BJ (cell line): ENCODE results near the gene FOLR1. TPM values are rescaled to one million over a fixed set of nuclear protein-coding genes. Genes with fewer than 3 reads are reported as not detected.
"Not testable (repeated sequence)": the region's sequence is repeated elsewhere in the genome, so short reads cannot be mapped to it uniquely, and the experiment has no call there.

Experiments used
- CTCF ChIA-PET: fragments of 350-600 bp; formaldehyde crosslinking; extraction: SDS; loops from one replicate; lab custom pipeline; 2021; ENCODE audit warnings: antibody characterized with exemption, inconsistent platforms; lab: Yijun Ruan, JAX
- POLR2A ChIA-PET: fragments of 300-600 bp; sonication (Branson Sonifier 250); formaldehyde crosslinking; extraction: SDS; loops from one replicate; lab custom pipeline; 2021; ENCODE audit warnings: antibody characterized with exemption; lab: Charles Lee
- DNase-seq: peaks from one replicate; pipeline ENCODE4 v3.0.0-alpha.2; 2011; ENCODE audit warnings: low read depth
- H3K27me3 ChIP-seq: 2 replicates; pipeline ENCODE4 v1.6.0; 2011; ENCODE audit warnings: low read length; ENCODE audit not compliant: control insufficient read depth, insufficient read depth
- H3K36me3 ChIP-seq: 2 replicates; pipeline ENCODE4 v1.5.1; 2011; ENCODE audit warnings: low read length; ENCODE audit not compliant: control insufficient read depth, insufficient read depth
- H3K4me3 ChIP-seq: 2 replicates; pipeline ENCODE4 v1.5.1; 2011; ENCODE audit warnings: low read depth, mild to moderate bottlenecking, control low read depth, low read length
- polyA plus RNA-seq: library from polyadenylated mRNA; depleted of rRNA; stranded (reverse); fragments of >200 nt; gene quantifications from 2 replicates; pipeline ENCODE4 v1.2.3, GENCODE V29; 2011
- TF ChIP-seq, protein P1 (sequence below): IDR thresholded peaks from 2 replicates; pipeline ENCODE4 v1.5.1; 2011; ENCODE audit warnings: low read depth, mild to moderate bottlenecking, control low read depth, inconsistent platforms, low read length, moderate library complexity; ENCODE audit not compliant: insufficient read depth

FOLR1 gene
- polyA plus RNA-seq, 1 experiment, result 1.2 TPM

- no peak overlapping the region for H3K4me3 ChIP-seq
Observed at GRCh38 chr11:72190631-72191071, 1.3 kb upstream of the FOLR1 start.

GRCh38 chr11:72195518-72196270 lies 3.8 kb downstream of the FOLR1 start:
- CTCF ChIA-PET, result interaction anchor here (0.6 to 2.1 kb wide), 3 partner anchors 12 to 170 kb away, joined by 3 to 7 read pairs (median 3); no protein-coding TSS in a partner anchor
- Histone ChIP-seq H3K4me3 (no peak overlapping the region), H3K36me3 (no peaks in the 10 kb centered on the region), H3K27me3 (no peaks in the 10 kb centered on the region; the same call in 1 of the 2 replicates)
- no peak for DNase-seq
- TF ChIP-seq, protein P1, sequence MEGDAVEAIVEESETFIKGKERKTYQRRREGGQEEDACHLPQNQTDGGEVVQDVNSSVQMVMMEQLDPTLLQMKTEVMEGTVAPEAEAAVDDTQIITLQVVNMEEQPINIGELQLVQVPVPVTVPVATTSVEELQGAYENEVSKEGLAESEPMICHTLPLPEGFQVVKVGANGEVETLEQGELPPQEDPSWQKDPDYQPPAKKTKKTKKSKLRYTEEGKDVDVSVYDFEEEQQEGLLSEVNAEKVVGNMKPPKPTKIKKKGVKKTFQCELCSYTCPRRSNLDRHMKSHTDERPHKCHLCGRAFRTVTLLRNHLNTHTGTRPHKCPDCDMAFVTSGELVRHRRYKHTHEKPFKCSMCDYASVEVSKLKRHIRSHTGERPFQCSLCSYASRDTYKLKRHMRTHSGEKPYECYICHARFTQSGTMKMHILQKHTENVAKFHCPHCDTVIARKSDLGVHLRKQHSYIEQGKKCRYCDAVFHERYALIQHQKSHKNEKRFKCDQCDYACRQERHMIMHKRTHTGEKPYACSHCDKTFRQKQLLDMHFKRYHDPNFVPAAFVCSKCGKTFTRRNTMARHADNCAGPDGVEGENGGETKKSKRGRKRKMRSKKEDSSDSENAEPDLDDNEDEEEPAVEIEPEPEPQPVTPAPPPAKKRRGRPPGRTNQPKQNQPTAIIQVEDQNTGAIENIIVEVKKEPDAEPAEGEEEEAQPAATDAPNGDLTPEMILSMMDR, result no peak
- POLR2A ChIA-PET, result no interaction called here

More at GRCh38 chr11:72190631-72191071, 1.3 kb upstream of the FOLR1 start:
- TF ChIP-seq, protein P1, result no peak
- ChIA-PET CTCF (interaction anchor here (1.3 to 1.9 kb wide), 3 partner anchors 166 to 240 kb away, joined by 4 to 5 read pairs (median 5); no protein-coding TSS in a partner anchor), POLR2A (no interaction called here)
- Histone ChIP-seq H3K36me3 (no peaks in the 10 kb centered on the region), H3K27me3 (no peaks in the 10 kb centered on the region; the same call in 1 of the 2 replicates)
- DNase-seq, result no peak

DNA sequence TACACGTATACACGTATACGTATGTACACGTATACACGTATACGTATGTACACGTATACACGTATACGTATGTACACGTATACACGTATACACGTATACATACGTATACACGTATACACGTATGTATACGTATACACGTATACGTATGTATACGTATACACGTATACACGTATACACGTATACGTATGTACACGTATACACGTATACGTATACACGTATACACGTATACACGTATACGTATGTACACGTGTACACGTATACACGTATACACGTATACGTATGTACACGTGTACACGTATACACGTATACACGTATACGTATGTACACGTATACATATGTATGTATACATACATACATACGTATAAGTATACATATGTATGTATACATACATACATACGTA lies 9.5 kb downstream of the FOLR1 start:
- H3K4me3 ChIP-seq, DNase-seq, H3K36me3 ChIP-seq, H3K27me3 ChIP-seq, POLR2A ChIA-PET, CTCF ChIA-PET: not testable (repeated sequence)

- TF ChIP-seq, protein P1, result no peak
- no peaks in the 10 kb centered on the region; the same call in 1 of the 2 replicates for H3K27me3 ChIP-seq
- H3K4me3 ChIP-seq, result no peak overlapping the region
- DNase-seq, result no peak
- H3K36me3 ChIP-seq, result no peaks in the 10 kb centered on the region
- ChIA-PET POLR2A (no interaction called here), CTCF (no interaction called here)
Observed at GRCh38 chr11:72202571-72202970, 10.6 kb downstream of the FOLR1 start.

- Histone ChIP-seq H3K4me3 (no peak overlapping the region), H3K36me3 (no peaks in the 10 kb centered on the region), H3K27me3 (no peaks in the 10 kb centered on the region; the same call in 1 of the 2 replicates)
- ChIA-PET CTCF (no interaction called here), POLR2A (no interaction called here)
- TF ChIP-seq, protein P1, result no peak
- no peak for DNase-seq
Observed at GRCh38 chr11:72203163-72203562, 11.2 kb downstream of the FOLR1 start.
